NCI-H1436 treated with DMSO at 0.1 percent for 48 hours (cell line): ENCODE results near the gene TNRC18.
"Not testable (repeated sequence)": the region's sequence is repeated elsewhere in the genome, so short reads cannot be mapped to it uniquely, and the experiment has no call there.

Source experiments
- DNase-seq: peaks from one replicate; lab custom pipeline; 2025; lab: John Stamatoyannopoulos, UW

Gene TNRC18

GRCh38 chr7:5291301-5291700, 132.3 kb downstream of the TNRC18 start:
- no peak for DNase-seq

GRCh38 chr7:5289355-5289754, 134.3 kb downstream of the TNRC18 start:
- no peak for DNase-seq

- not testable (repeated sequence) for DNase-seq
These were observed 135.1 kb downstream of the TNRC18 start for GRCh38 chr7:5288560-5288959.

- DNase-seq, result no peak
These were observed 135.8 kb downstream of the TNRC18 start for GRCh38 chr7:5287802-5288201.

- not testable (repeated sequence) for DNase-seq
These were observed 136.3 kb downstream of the TNRC18 start for GRCh38 chr7:5287373-5287772.

GRCh38 chr7:5286933-5287332, 136.7 kb downstream of the TNRC18 start:
- no peak for DNase-seq

- peak; percentile 33 for DNase-seq
These were observed 139.0 kb downstream of the TNRC18 start for GRCh38 chr7:5284304-5285281.

- DNase-seq, result no peak
These were observed 140.0 kb downstream of the TNRC18 start for GRCh38 chr7:5283421-5284303.

- no peak for DNase-seq
These were observed 140.9 kb downstream of the TNRC18 start, which contains the start of gene SLC29A4 for GRCh38 chr7:5282543-5283316. TSS of gene SLC29A4 (plus strand) at chr7:5282943. CDS start at chr7:5287817, 4,874 bp downstream.

GRCh38 chr7:5281598-5282500, 141.8 kb downstream of the TNRC18 start:
- DNase-seq, result not testable (repeated sequence)

GRCh38 chr7:5279734-5280133, 143.9 kb downstream of the TNRC18 start:
- DNase-seq, result no peak

- DNase-seq, result no peak
These were observed 144.9 kb downstream of the TNRC18 start for GRCh38 chr7:5278766-5279165.

- no peak for DNase-seq
These were observed 147.0 kb downstream of the TNRC18 start for GRCh38 chr7:5276611-5277010.

GRCh38 chr7:5276123-5276522, 147.5 kb downstream of the TNRC18 start:
- not testable (repeated sequence) for DNase-seq

- DNase-seq, result not testable (repeated sequence)
These were observed 148.1 kb downstream of the TNRC18 start for GRCh38 chr7:5275510-5275909.

GRCh38 chr7:5274985-5275431, 148.6 kb downstream of the TNRC18 start:
- not testable (repeated sequence) for DNase-seq

- DNase-seq, result no peak
These were observed 149.2 kb downstream of the TNRC18 start for GRCh38 chr7:5274441-5274840.

GRCh38 chr7:5273831-5274405, 149.7 kb downstream of the TNRC18 start:
- DNase-seq, result not testable (repeated sequence)

GRCh38 chr7:5270788-5271187, 152.8 kb downstream of the TNRC18 start:
- no peak for DNase-seq
